ENCODE data around the gene CFAP74.

- TF ChIP-seq POLR2A (IDR thresholded peaks at IDR 0.05) (no peak), CTCF (IDR thresholded peaks at IDR 0.05) (no peak)
These were observed 7.4 kb downstream of the CFAP74 start for GRCh38 chr1:1996207-1996651.

Measured in transverse colon (tissue), 3 donors.